ENCODE measurements around the gene PLXNA4.

The PLXNA4 gene

DNA sequence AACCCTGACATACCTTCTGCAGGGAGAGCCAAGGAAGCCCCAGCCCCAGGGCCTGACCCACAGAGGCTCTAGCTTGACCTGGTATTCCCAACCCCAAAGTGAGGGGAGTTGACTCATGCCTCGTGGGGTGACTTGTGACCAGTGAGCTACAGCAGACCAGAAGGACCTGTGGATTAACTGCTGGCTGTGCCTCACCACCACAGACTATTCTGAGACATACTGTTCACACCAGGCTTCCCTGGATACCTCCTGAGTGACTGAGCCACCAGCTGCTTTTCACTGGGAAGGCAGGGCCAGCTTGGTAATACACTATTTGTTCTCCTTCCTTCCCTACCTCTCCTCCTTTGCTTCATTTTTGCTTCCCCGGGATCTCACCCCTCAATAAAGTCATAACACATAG lies 7.3 kb downstream of the PLXNA4 start:
- CTCF ChIA-PET = interaction anchor here (0.6 to 2.1 kb wide), 5 partner anchors 9 to 624 kb away, joined by 3 to 10 read pairs (median 5); no protein-coding TSS in a partner anchor

DNA sequence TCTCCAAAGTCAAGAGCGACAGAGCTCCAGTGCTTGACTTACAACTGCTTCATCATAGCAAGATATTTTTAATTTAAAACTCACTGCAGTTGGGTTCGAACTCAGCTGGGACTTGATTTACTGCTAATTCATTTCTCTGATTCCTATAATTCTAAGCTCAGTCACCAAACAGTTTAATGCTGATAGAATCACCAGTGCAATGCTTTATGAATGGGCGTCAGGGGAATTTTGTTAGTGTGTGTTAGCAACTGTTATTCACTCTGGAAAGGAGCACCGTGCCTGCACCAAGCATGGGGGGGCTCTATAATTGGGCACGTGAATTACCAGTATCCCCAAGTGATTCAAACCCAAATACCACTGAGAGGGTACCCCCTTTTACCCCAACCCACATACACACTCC lies 10.4 kb downstream of the PLXNA4 start:
- H3K4me3 ChIP-seq (ENCODE audit: low read depth, low read length) = no peak overlapping the region
- H3K36me3 ChIP-seq (ENCODE audit: control insufficient read depth in 2 of 2, insufficient read depth in 1 of 2, low read length in 2 of 2) = no peaks in the 10 kb centered on the region
- no peaks in the 10 kb centered on the region for H3K4me1 ChIP-seq (ENCODE audit: control insufficient read depth, insufficient read depth, low read length)
- CTCF ChIA-PET = interaction anchor here (1.0 kb wide), 1 partner anchor 12 kb away, joined by 3 read pairs; no protein-coding TSS in a partner anchor
- no peak for TF ChIP-seq REPIN1 (tag by site-specific recombination; IDR thresholded peaks at IDR 0.05; ENCODE audit: low read depth)
- TF ChIP-seq, protein P1, sequence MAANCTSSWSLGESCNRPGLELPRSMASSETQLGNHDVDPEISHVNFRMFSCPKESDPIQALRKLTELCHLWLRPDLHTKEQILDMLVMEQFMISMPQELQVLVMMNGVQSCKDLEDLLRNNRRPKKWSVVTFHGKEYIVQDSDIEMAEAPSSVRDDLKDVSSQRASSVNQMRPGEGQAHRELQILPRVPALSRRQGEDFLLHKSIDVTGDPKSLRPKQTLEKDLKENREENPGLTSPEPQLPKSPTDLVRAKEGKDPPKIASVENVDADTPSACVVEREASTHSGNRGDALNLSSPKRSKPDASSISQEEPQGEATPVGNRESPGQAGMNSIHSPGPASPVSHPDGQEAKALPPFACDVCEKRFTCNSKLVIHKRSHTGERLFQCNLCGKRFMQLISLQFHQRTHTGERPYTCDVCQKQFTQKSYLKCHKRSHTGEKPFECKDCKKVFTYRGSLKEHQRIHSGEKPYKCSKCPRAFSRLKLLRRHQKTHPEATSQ (tag by site-specific recombination; IDR thresholded peaks at IDR 0.05) = no peak
- TF ChIP-seq WT1 (tag by site-specific recombination; IDR thresholded peaks at IDR 0.05) = no peak
- TF ChIP-seq ZNF366 (tag by site-specific recombination; conservative IDR thresholded peaks at IDR 0.05) = no peak
- TF ChIP-seq ZNF530 (tag by site-specific recombination; IDR thresholded peaks at IDR 0.05; ENCODE audit: low read depth) = no peak
- no peak for TF ChIP-seq ZNF600 (tag by site-specific recombination; IDR thresholded peaks at IDR 0.05)
- TF ChIP-seq, protein P2, sequence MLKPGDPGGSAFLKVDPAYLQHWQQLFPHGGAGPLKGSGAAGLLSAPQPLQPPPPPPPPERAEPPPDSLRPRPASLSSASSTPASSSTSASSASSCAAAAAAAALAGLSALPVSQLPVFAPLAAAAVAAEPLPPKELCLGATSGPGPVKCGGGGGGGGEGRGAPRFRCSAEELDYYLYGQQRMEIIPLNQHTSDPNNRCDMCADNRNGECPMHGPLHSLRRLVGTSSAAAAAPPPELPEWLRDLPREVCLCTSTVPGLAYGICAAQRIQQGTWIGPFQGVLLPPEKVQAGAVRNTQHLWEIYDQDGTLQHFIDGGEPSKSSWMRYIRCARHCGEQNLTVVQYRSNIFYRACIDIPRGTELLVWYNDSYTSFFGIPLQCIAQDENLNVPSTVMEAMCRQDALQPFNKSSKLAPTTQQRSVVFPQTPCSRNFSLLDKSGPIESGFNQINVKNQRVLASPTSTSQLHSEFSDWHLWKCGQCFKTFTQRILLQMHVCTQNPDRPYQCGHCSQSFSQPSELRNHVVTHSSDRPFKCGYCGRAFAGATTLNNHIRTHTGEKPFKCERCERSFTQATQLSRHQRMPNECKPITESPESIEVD (tag by site-specific recombination; IDR thresholded peaks at IDR 0.05) = no peak
- TF ChIP-seq ZNF350 (tag by site-specific recombination; IDR thresholded peaks at IDR 0.05) = no peak
- TF ChIP-seq ZNF510 (tag by site-specific recombination; IDR thresholded peaks at IDR 0.05; ENCODE audit: insufficient replicate concordance) = no peak
- no peak for TF ChIP-seq ZBTB1 (tag by site-specific recombination; IDR thresholded peaks at IDR 0.05)
- TF ChIP-seq, protein P3, sequence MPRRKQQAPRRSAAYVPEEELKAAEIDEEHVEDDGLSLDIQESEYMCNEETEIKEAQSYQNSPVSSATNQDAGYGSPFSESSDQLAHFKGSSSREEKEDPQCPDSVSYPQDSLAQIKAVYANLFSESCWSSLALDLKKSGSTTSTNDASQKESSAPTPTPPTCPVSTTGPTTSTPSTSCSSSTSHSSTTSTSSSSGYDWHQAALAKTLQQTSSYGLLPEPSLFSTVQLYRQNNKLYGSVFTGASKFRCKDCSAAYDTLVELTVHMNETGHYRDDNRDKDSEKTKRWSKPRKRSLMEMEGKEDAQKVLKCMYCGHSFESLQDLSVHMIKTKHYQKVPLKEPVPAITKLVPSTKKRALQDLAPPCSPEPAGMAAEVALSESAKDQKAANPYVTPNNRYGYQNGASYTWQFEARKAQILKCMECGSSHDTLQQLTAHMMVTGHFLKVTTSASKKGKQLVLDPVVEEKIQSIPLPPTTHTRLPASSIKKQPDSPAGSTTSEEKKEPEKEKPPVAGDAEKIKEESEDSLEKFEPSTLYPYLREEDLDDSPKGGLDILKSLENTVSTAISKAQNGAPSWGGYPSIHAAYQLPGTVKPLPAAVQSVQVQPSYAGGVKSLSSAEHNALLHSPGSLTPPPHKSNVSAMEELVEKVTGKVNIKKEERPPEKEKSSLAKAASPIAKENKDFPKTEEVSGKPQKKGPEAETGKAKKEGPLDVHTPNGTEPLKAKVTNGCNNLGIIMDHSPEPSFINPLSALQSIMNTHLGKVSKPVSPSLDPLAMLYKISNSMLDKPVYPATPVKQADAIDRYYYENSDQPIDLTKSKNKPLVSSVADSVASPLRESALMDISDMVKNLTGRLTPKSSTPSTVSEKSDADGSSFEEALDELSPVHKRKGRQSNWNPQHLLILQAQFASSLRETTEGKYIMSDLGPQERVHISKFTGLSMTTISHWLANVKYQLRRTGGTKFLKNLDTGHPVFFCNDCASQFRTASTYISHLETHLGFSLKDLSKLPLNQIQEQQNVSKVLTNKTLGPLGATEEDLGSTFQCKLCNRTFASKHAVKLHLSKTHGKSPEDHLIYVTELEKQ (tag by site-specific recombination; IDR thresholded peaks at IDR 0.05; ENCODE audit: borderline replicate concordance) = no peak
- no peak for TF ChIP-seq ZNF138 (tag by site-specific recombination; IDR thresholded peaks at IDR 0.05; ENCODE audit: borderline replicate concordance)
- no peak for TF ChIP-seq ZNF473 (tag by site-specific recombination; IDR thresholded peaks at IDR 0.05)
- TF ChIP-seq, protein P4, sequence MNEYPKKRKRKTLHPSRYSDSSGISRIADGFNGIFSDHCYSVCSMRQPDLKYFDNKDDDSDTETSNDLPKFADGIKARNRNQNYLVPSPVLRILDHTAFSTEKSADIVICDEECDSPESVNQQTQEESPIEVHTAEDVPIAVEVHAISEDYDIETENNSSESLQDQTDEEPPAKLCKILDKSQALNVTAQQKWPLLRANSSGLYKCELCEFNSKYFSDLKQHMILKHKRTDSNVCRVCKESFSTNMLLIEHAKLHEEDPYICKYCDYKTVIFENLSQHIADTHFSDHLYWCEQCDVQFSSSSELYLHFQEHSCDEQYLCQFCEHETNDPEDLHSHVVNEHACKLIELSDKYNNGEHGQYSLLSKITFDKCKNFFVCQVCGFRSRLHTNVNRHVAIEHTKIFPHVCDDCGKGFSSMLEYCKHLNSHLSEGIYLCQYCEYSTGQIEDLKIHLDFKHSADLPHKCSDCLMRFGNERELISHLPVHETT (tag by site-specific recombination; IDR thresholded peaks at IDR 0.05) = no peak
- no peak for TF ChIP-seq ZNF184 (tag by site-specific recombination; IDR thresholded peaks at IDR 0.05)
- no peak for TF ChIP-seq ZNF548 (tag by site-specific recombination; IDR thresholded peaks at IDR 0.05)
- TF ChIP-seq ZNF529 (tag by site-specific recombination; IDR thresholded peaks at IDR 0.05; ENCODE audit: insufficient replicate concordance) = no peak
- TF ChIP-seq, protein P5, sequence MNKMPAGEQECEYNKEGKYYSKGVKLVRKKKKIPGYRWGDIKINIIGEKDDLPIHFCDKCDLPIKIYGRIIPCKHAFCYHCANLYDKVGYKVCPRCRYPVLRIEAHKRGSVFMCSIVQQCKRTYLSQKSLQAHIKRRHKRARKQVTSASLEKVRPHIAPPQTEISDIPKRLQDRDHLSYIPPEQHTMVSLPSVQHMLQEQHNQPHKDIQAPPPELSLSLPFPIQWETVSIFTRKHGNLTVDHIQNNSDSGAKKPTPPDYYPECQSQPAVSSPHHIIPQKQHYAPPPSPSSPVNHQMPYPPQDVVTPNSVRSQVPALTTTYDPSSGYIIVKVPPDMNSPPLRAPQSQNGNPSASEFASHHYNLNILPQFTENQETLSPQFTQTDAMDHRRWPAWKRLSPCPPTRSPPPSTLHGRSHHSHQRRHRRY (tag by site-specific recombination; IDR thresholded peaks at IDR 0.05) = no peak
- TF ChIP-seq SCRT2 (tag by site-specific recombination; IDR thresholded peaks at IDR 0.05) = no peak
- no peak overlapping the region for H3K27ac ChIP-seq (ENCODE audit: extremely low read depth, low read depth, low read length)
- POLR2A ChIA-PET = no interaction called here
- no peaks in the 10 kb centered on the region for H3K9me3 ChIP-seq (ENCODE audit: control insufficient read depth, insufficient read depth, low read depth, low read length)

More for the DNA sequence above, 7.3 kb downstream of the PLXNA4 start:
- no peaks in the 10 kb centered on the region for H3K4me1 ChIP-seq (ENCODE audit: control insufficient read depth, insufficient read depth, low read length)
- H3K36me3 ChIP-seq (ENCODE audit: control insufficient read depth in 2 of 2, insufficient read depth in 1 of 2, low read length in 2 of 2) = no peaks in the 10 kb centered on the region
- H3K27ac ChIP-seq (ENCODE audit: extremely low read depth, low read depth, low read length) = no peak overlapping the region
- POLR2A ChIA-PET = no interaction called here
- no peak for TF ChIP-seq MZF1 (tag by site-specific recombination; IDR thresholded peaks at IDR 0.05; ENCODE audit: borderline replicate concordance)
- peak; percentile 90 for TF ChIP-seq ZIC2 (tag by site-specific recombination; IDR thresholded peaks at IDR 0.05)
- no peak overlapping the region for H3K4me3 ChIP-seq (ENCODE audit: low read depth, low read length)
- no peaks in the 10 kb centered on the region for H3K9me3 ChIP-seq (ENCODE audit: control insufficient read depth, insufficient read depth, low read depth, low read length)

Data from HEK293 (cell line).